ENCODE results near the gene KCNQ2.

- TF ChIP-seq, protein P1, sequence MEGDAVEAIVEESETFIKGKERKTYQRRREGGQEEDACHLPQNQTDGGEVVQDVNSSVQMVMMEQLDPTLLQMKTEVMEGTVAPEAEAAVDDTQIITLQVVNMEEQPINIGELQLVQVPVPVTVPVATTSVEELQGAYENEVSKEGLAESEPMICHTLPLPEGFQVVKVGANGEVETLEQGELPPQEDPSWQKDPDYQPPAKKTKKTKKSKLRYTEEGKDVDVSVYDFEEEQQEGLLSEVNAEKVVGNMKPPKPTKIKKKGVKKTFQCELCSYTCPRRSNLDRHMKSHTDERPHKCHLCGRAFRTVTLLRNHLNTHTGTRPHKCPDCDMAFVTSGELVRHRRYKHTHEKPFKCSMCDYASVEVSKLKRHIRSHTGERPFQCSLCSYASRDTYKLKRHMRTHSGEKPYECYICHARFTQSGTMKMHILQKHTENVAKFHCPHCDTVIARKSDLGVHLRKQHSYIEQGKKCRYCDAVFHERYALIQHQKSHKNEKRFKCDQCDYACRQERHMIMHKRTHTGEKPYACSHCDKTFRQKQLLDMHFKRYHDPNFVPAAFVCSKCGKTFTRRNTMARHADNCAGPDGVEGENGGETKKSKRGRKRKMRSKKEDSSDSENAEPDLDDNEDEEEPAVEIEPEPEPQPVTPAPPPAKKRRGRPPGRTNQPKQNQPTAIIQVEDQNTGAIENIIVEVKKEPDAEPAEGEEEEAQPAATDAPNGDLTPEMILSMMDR (IDR thresholded peaks at IDR 0.05; ENCODE audit: low read depth, low read length, missing input control) = no peak
- TF ChIP-seq, protein P2, sequence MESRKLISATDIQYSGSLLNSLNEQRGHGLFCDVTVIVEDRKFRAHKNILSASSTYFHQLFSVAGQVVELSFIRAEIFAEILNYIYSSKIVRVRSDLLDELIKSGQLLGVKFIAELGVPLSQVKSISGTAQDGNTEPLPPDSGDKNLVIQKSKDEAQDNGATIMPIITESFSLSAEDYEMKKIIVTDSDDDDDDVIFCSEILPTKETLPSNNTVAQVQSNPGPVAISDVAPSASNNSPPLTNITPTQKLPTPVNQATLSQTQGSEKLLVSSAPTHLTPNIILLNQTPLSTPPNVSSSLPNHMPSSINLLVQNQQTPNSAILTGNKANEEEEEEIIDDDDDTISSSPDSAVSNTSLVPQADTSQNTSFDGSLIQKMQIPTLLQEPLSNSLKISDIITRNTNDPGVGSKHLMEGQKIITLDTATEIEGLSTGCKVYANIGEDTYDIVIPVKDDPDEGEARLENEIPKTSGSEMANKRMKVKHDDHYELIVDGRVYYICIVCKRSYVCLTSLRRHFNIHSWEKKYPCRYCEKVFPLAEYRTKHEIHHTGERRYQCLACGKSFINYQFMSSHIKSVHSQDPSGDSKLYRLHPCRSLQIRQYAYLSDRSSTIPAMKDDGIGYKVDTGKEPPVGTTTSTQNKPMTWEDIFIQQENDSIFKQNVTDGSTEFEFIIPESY (IDR thresholded peaks at IDR 0.05) = no peak
- TF ChIP-seq, protein P3, sequence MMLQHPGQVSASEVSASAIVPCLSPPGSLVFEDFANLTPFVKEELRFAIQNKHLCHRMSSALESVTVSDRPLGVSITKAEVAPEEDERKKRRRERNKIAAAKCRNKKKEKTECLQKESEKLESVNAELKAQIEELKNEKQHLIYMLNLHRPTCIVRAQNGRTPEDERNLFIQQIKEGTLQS (IDR thresholded peaks at IDR 0.05) = no peak
- TF ChIP-seq REST (IDR thresholded peaks at IDR 0.05) = no peak
Observed at GRCh38 chr20:63433756-63434531, 38.5 kb downstream of the KCNQ2 start.
